ENCODE results near the gene CAPN11.

DNA sequence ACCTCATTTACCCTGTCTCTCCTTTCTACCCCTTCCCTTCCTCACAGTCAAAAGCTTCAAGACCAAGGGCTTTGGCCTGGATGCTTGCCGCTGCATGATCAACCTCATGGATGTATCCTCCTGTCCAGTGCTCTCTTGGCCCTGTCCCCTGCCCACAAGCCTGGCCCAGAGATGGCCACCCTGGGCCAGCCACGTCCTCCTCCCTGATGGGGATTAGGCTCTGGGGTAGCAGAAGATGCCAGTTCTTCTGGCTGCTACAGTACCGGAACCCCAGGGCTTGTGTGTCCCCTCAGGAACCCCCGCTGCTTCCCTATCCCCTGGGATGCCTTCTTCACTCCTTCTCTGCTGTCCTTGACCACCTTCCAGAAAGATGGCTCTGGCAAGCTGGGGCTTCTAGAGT, 22.3 kb downstream of the CAPN11 start:
- TF ChIP-seq CTCF (IDR thresholded peaks at IDR 0.05): no peak
- TF ChIP-seq POLR2A (IDR thresholded peaks at IDR 0.05): no peak
- no peak for TF ChIP-seq POLR2AphosphoS5 (IDR thresholded peaks at IDR 0.05)
